GM21423 (cell line): ENCODE measurements around the gene RAB9A.
A peak's percentile ranks its signal among the peaks of the same experiment; 100 is the strongest.
"Not testable (repeated sequence)": the region's sequence is repeated elsewhere in the genome, so short reads cannot be mapped to it uniquely, and the experiment has no call there.

Experiments used
- ATAC-seq: cut with Tn5 transposase; IDR thresholded peaks from one replicate; pipeline ENCODE4 v1.9.1; 2021; ENCODE audit warnings: mild to moderate bottlenecking, moderate library complexity; ENCODE audit not compliant: unreplicated experiment

The RAB9A gene

DNA sequence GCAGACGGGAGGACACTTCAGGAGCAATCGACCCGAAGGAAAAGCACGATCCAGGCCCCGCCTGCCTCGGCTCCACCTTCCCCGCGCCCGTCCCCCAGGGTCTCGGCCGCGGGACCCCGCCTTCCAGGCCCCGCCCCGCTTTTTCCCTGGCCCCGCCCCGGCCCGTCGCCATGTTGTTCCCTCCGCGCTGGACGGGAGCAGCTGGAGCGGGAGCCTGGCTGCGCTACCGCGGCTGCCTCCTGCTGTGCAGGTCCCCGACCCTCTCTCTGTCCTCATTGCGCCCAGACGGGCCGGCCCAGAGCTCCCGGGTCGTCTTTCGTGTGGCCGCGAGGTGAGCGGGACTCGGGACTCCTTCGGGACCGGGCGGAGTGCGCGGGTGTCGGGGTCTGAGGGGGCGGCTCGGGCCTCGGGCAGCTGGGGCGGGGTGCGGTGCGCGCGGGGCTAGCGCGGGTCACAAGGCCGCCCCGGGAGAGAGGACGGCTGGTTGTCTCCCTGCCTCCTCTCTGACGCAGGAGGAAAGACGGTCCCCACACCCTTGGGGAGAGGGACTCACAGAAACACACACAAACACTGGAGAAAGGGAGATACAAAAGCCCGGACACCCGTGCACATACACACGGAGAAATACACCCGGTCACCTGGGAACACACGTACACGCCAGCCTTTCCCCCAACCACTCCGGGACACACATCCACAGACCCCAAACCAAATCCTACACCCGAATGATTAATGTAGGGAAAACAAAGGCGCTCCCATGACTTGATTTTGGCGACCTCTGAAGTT is at the start of gene RAB9A:
TSS of gene RAB9A (plus strand) at position 171 of the 783 bp plus-strand sequence. CDS start 19,619 bp downstream, outside the sequence.
- peak; percentile 58 for ATAC-seq

GRCh38 chrX:13641684-13642083 is 47.2 kb upstream of the RAB9A start:
- not testable (repeated sequence) for ATAC-seq

DNA sequence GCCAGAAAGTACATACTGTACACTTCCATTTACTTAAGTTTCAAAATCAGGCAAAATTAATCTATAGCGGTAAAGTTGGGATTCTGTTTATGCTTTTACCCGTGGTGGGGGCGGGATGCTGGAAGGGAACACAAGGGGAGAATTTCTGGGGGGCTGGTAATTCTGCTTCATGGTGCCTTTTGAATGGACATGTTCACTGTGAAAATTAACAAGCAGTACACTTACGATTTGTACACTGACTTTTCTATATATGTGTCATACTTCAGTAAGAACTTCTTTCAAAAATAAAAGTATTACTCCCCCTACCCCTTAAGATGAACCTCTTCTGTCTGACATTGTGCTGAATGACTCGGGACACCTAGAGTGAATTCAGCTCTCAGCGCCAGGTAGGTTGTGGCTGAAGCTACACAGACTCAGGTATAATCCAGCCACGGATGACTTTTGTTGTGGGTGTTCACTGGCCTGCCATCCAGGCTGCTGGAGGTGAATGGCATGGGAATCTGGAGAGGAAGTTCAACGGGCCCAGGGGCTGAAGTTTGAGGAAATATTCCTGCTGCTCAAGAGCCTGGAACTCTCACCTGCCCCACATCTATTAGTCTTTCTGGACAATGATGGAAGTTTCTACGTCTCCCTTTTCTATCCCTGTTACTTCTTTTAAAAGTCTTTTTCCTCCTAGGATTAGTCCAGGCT is 43.3 kb upstream of the RAB9A start:
- no peak for ATAC-seq

- ATAC-seq: no peak
These were observed 42.8 kb upstream of the RAB9A start for GRCh38 chrX:13646154-13646549.

GRCh38 chrX:13647709-13648212 is 41.2 kb upstream of the RAB9A start:
- no peak for ATAC-seq

DNA sequence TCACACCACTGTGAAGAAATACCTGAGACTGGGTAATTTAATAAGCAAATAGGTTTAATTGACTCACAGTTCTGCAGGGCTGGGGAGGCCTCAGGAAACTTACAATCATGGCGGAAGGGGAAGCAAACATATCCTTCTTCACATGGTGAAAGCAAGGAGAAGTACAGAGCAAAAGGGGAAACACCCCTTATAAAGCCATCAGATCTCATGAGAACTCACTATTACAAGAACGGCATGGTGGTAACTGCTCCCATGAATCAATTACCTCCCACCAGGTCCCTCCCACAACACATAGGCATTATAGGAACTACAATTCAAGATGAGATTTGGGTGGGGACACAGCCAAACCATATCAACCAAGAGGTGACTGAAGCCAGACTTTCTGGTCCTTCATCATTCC is 40.6 kb upstream of the RAB9A start:
- ATAC-seq: not testable (repeated sequence)

GRCh38 chrX:13649838-13650237 is 39.1 kb upstream of the RAB9A start:
- no peak for ATAC-seq

GRCh38 chrX:13650318-13650717 is 38.6 kb upstream of the RAB9A start:
- ATAC-seq: no peak

GRCh38 chrX:13651150-13651549 is 37.8 kb upstream of the RAB9A start:
- no peak for ATAC-seq

DNA sequence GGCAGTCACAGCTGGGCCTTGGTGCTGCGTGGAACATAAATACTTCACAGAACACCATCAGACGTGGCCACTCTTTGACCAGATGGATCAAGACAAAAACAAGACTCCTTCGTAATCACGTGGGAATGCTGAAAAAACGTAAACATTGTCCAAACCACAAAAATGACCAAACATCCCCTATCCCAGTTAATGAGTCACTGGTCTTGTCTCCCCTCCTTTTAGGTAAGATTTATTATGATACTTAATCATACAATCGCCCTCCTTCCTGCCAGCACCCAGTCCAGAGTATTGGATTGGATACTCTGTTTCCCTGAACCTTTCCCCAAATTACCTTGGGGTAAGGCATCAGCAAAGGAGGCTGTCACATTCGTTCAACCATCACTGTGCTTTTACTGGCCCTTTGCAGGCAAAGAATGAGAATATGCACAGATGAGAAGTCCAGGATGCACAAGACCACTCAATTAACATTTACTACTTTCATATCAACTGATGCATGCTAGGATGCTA is 36.6 kb upstream of the RAB9A start:
- no peak for ATAC-seq

- peak; percentile 89 for ATAC-seq
These were observed 35.9 kb upstream of the RAB9A start, which contains the start of gene TCEANC for GRCh38 chrX:13652850-13653693. TCEANC (plus strand) TSS chrX:13653141; CDS start chrX:13662509, 9,368 bp downstream.

- no peak for ATAC-seq
These were observed 34.8 kb upstream of the RAB9A start for GRCh38 chrX:13654116-13654515.

GRCh38 chrX:13655674-13656073 is 33.3 kb upstream of the RAB9A start:
- no peak for ATAC-seq

GRCh38 chrX:13658602-13659001 is 30.3 kb upstream of the RAB9A start:
- no peak for ATAC-seq

- ATAC-seq: no peak
These were observed 29.9 kb upstream of the RAB9A start for GRCh38 chrX:13659063-13659462.

DNA sequence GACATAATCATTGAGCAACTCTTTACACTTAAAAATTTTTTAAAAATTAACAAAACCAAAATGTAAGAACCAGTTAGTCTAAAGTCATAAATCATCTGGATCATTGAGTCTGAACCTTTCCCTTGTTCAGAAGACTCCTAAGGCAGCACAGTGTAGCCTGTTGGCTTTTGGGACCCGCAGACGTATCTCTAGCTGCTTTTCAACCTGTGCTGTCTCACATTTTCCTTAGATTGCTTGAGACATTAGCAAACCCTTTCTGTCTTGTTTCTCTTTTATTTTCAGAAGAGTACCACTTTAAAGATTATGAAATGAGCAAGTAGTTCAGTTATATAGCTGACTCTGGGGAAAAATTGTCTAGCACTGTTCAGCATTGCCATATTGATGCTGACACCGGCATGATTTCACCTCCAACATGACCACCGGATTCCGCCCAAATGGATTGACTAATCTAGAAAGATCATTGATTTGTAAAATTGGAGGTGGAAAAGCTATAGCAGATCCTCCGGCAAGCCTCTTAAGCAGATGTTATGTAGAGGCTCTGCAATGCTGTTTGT is 27.1 kb upstream of the RAB9A start:
- no peak for ATAC-seq

DNA sequence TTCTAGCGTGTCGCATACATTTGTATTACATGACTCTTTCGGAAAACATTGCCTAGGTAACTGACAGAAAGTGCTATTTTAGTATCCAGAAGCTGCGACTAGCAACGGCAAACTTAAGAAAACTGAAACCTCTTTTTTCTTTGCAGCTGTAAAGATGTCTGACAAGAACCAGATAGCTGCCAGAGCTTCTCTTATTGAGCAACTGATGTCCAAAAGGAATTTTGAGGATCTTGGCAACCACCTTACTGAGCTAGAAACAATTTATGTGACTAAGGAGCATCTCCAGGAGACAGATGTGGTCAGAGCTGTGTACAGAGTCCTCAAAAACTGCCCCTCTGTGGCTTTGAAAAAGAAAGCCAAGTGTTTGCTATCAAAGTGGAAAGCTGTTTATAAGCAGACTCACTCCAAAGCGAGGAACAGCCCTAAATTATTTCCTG is 26.6 kb upstream of the RAB9A start:
- no peak for ATAC-seq

GRCh38 chrX:13664020-13664419 is 24.9 kb upstream of the RAB9A start:
- no peak for ATAC-seq

GRCh38 chrX:13666836-13667235 is 22.1 kb upstream of the RAB9A start:
- no peak for ATAC-seq

DNA sequence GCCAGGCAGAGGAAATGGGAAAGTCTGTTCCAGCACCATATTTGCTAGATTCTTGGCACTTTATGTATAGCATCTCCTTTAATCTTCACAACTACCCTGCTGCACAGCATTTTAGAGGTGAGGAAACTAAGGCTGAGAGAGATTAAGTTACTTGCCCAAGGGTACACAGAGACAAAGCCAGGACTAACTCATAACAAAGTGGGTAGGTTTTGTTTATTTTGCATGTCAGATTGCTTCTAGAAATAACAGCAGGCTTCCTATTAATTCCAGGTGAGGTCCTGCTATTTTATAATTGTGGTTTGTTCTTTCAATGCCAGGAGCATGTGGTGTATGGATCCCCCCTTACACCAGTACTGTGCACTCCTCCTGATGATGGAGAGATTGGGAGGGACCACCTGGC is 21.0 kb upstream of the RAB9A start:
- ATAC-seq: no peak
